ENCODE results near the gene SLC16A2. TPM values are rescaled to one million over a fixed set of nuclear protein-coding genes. Genes with fewer than 3 reads are reported as not detected.

SLC16A2 gene
- total RNA-seq, 2 donors from 2014 or later = 2.9 to 7.3 TPM

DNA sequence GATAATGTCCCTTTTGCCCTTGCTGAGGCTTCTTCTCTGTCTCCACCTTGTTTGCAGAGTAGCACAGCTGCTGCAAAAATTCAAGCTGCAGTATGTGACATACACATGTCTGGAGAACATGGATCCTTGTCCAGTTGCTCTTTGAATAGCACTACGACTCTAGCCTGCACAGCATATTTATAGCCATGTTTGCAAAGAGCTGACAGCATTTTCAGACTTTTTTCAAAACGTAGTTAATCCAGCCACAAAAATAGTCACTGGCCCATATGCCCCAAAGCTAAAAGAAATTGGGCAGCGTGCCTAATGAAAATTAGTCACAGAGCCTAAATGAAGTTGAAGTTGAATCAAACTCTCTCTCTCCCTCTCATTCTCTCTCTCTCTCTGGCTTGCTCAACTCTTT lies 17.5 kb downstream of the SLC16A2 start:
- TF ChIP-seq, protein P1, sequence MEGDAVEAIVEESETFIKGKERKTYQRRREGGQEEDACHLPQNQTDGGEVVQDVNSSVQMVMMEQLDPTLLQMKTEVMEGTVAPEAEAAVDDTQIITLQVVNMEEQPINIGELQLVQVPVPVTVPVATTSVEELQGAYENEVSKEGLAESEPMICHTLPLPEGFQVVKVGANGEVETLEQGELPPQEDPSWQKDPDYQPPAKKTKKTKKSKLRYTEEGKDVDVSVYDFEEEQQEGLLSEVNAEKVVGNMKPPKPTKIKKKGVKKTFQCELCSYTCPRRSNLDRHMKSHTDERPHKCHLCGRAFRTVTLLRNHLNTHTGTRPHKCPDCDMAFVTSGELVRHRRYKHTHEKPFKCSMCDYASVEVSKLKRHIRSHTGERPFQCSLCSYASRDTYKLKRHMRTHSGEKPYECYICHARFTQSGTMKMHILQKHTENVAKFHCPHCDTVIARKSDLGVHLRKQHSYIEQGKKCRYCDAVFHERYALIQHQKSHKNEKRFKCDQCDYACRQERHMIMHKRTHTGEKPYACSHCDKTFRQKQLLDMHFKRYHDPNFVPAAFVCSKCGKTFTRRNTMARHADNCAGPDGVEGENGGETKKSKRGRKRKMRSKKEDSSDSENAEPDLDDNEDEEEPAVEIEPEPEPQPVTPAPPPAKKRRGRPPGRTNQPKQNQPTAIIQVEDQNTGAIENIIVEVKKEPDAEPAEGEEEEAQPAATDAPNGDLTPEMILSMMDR (IDR thresholded peaks at IDR 0.05) = no peak
- TF ChIP-seq POLR2A (IDR thresholded peaks at IDR 0.05) = no peak
- WGBS, 2 donors = 73 to 83% methylated on average over 1 to 3 of the region's 3 CpGs
- no peak overlapping the region for H3K27ac ChIP-seq
- no peak for DNase-seq
- no peaks in the 10 kb centered on the region for H3K9me3 ChIP-seq
- H3K36me3 ChIP-seq (replicated peaks in 1 of 2; ENCODE audit: insufficient read depth in 1 of 2, low read depth in 2 of 2) = no peaks in the 10 kb centered on the region
- H3K4me3 ChIP-seq = no peak overlapping the region
- ATAC-seq = no peak
- H3K4me1 ChIP-seq = no peaks in the 10 kb centered on the region
- intact Hi-C loops (cut with DNase I) = no loop called here
- no peaks in the 10 kb centered on the region for H3K27me3 ChIP-seq

- Histone ChIP-seq H3K36me3 (replicated peaks in 1 of 2; ENCODE audit: insufficient read depth in 1 of 2, low read depth in 2 of 2) (no peaks in the 10 kb centered on the region), H3K27me3 (no peaks in the 10 kb centered on the region), H3K9me3 (no peaks in the 10 kb centered on the region), H3K4me3 (no peak overlapping the region), H3K4me1 (no peaks in the 10 kb centered on the region), H3K27ac (no peak overlapping the region)
- WGBS, 2 donors = 68 to 81% methylated on average over 5 to 6 of the region's 6 CpGs
- intact Hi-C loops (cut with DNase I) = no loop called here
- DNase-seq (no peak), ATAC-seq (no peak)
- TF ChIP-seq, protein P1 (IDR thresholded peaks at IDR 0.05) = no peak
- TF ChIP-seq POLR2A (IDR thresholded peaks at IDR 0.05) = no peak
Observed at GRCh38 chrX:74445099-74445498, 23.8 kb downstream of the SLC16A2 start.

GRCh38 chrX:74446876-74447275 lies 25.6 kb downstream of the SLC16A2 start:
- no peak for DNase-seq

GRCh38 chrX:74448669-74449068 lies 27.4 kb downstream of the SLC16A2 start:
- no peak for ATAC-seq
- intact Hi-C loops (cut with DNase I) = no loop called here
- no peak for DNase-seq
- no peaks in the 10 kb centered on the region for H3K9me3 ChIP-seq
- TF ChIP-seq, protein P1 (IDR thresholded peaks at IDR 0.05) = no peak
- WGBS, 2 donors = 96 to 98% methylated on average over 3 to 5 of the region's 5 CpGs
- no peaks in the 10 kb centered on the region for H3K27me3 ChIP-seq
- no peak overlapping the region for H3K27ac ChIP-seq
- no peaks in the 10 kb centered on the region for H3K36me3 ChIP-seq (replicated peaks in 1 of 2; ENCODE audit: insufficient read depth in 1 of 2, low read depth in 2 of 2)
- no peaks in the 10 kb centered on the region for H3K4me1 ChIP-seq
- H3K4me3 ChIP-seq = no peak overlapping the region

More at GRCh38 chrX:74446876-74447275, 25.6 kb downstream of the SLC16A2 start:
- intact Hi-C loops (cut with DNase I) = no loop called here
- no peaks in the 10 kb centered on the region for H3K9me3 ChIP-seq
- no peak for ATAC-seq
- no peak overlapping the region for H3K4me3 ChIP-seq
- TF ChIP-seq POLR2A (IDR thresholded peaks at IDR 0.05) = no peak
- TF ChIP-seq, protein P1 (IDR thresholded peaks at IDR 0.05) = no peak
- H3K27me3 ChIP-seq = no peaks in the 10 kb centered on the region
- H3K4me1 ChIP-seq = no peaks in the 10 kb centered on the region
- no peaks in the 10 kb centered on the region for H3K36me3 ChIP-seq (replicated peaks in 1 of 2; ENCODE audit: insufficient read depth in 1 of 2, low read depth in 2 of 2)
- H3K27ac ChIP-seq = no peak overlapping the region
- 100% methylated on average over 1 of the region's 1 CpG for WGBS, 2 donors

- intact Hi-C loops (cut with DNase I) = no loop called here
- DNase-seq (peak in 3 of 4 donors; percentile 3 to 38 (median 35)), ATAC-seq (no peak)
- Histone ChIP-seq H3K4me3 (no peak overlapping the region), H3K27me3 (no peaks in the 10 kb centered on the region), H3K4me1 (no peaks in the 10 kb centered on the region), H3K9me3 (no peaks in the 10 kb centered on the region), H3K27ac (no peak overlapping the region), H3K36me3 (replicated peaks in 1 of 2; ENCODE audit: insufficient read depth in 1 of 2, low read depth in 2 of 2) (no peaks in the 10 kb centered on the region)
- 71 to 80% methylated on average over 1 to 2 of the region's 2 CpGs for WGBS, 2 donors
- TF ChIP-seq, protein P1 (IDR thresholded peaks at IDR 0.05) = no peak
- no peak for TF ChIP-seq POLR2A (IDR thresholded peaks at IDR 0.05)
Observed at GRCh38 chrX:74449322-74449936, 28.1 kb downstream of the SLC16A2 start.

Data from body of pancreas (tissue), 4 donors.